GM19193 (cell line): ENCODE results near the gene RFT1.

ENCODE experiments used
- POLR2A ChIP-seq: IDR thresholded peaks from 4 replicates; pipeline ENCODE4 v1.6.1; 2011; ENCODE audit not compliant: insufficient read depth, insufficient read length; ENCODE audit errors: extremely low read depth

The RFT1 gene

GRCh38 chr3:53166781-53167291 is 36.6 kb upstream of the RFT1 start:
- TF ChIP-seq POLR2A: no peak

- no peak for TF ChIP-seq POLR2A
Measured at GRCh38 chr3:53166206-53166605, 36.0 kb upstream of the RFT1 start.

- no peak for TF ChIP-seq POLR2A
Measured at GRCh38 chr3:53164911-53165310, 34.7 kb upstream of the RFT1 start.

- no peak for TF ChIP-seq POLR2A
Measured at GRCh38 chr3:53163444-53164387, 33.5 kb upstream of the RFT1 start.

- TF ChIP-seq POLR2A: peak; percentile 49
Measured at GRCh38 chr3:53162672-53163443, 32.6 kb upstream of the RFT1 start.

GRCh38 chr3:53161820-53162671 is 31.8 kb upstream of the RFT1 start:
- TF ChIP-seq POLR2A: peak; percentile 51

- TF ChIP-seq POLR2A: no peak
Measured at GRCh38 chr3:53161450-53161819, 31.2 kb upstream of the RFT1 start.

GRCh38 chr3:53160660-53161449 is 30.6 kb upstream of the RFT1 start, which contains the start of gene PRKCD:
TSS of gene PRKCD (plus strand) at chr3:53161209. CDS start at chr3:53178423, 17,214 bp downstream.
- peak; percentile 78 for TF ChIP-seq POLR2A

- TF ChIP-seq POLR2A: no peak
Measured at GRCh38 chr3:53160061-53160659, 29.9 kb upstream of the RFT1 start.

- no peak for TF ChIP-seq POLR2A
Measured at GRCh38 chr3:53159156-53160060, 29.2 kb upstream of the RFT1 start.

- no peak for TF ChIP-seq POLR2A
Measured at GRCh38 chr3:53158765-53159155, 28.5 kb upstream of the RFT1 start.

- no peak for TF ChIP-seq POLR2A
Measured at GRCh38 chr3:53157974-53158580, 27.8 kb upstream of the RFT1 start.
